Mucosa of stomach (tissue), 1 donor: ENCODE results near the gene NCAPG2.

Experiments used
- H3K27me3 ChIP-seq: one replicate; pipeline ENCODE4 v1.7.0; 2013; ENCODE audit warnings: mild to moderate bottlenecking, low read length; ENCODE audit not compliant: control insufficient read depth, insufficient read depth
- H3K36me3 ChIP-seq: one replicate; pipeline ENCODE4 v1.7.0; 2013; ENCODE audit warnings: low read length; ENCODE audit not compliant: control insufficient read depth, insufficient read depth
- H3K4me1 ChIP-seq: one replicate; pipeline ENCODE4 v1.7.0; 2013; ENCODE audit warnings: mild to moderate bottlenecking, low read length; ENCODE audit not compliant: control insufficient read depth, insufficient read depth
- H3K4me3 ChIP-seq: one replicate; pipeline ENCODE4 v1.7.0; 2013; ENCODE audit warnings: low read length
- H3K9ac ChIP-seq: one replicate; pipeline ENCODE4 v1.7.0; 2013; ENCODE audit warnings: mild to moderate bottlenecking, low read length, moderate library complexity
- H3K9me3 ChIP-seq: one replicate; pipeline ENCODE4 v1.7.0; 2013; ENCODE audit warnings: mild to moderate bottlenecking, low read length, moderate library complexity; ENCODE audit not compliant: control insufficient read depth
- donor health status: Pancreatic carcinoma.

NCAPG2 gene

DNA sequence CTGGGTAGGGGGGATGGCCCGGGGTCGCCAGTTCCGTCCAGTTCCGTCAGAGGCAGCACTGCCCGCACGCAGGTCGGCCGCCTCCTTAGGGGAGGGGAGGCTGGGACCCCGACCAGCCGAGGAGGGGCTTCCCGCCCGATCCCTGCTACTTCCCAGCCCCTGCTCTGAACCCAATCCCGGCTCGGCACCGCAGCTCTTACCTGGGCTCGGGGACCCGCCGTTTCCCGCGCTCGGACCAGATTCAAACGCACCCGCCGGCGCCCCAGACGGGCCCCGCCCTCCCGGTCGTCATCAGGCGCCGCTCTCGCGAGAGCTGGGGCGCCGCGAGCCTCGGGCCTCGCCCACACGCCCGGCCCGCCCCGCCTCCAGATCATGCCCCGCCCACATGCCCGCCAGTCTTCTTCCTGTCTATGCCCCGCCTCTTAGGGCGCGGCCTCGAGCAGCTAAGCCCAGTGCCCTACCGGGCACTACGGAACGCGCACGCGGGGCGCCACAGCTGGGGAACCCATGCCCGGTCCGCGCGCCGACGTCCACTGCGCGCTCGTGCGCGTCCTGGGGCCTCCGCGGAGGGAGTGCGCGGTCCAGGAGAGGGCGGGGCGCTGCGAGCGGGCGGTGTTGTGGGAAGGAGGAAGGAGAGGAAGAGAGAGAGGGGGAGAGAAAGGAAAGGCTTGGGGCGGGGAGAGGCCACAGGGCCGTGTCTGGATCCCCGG is at the start of gene NCAPG2:
NCAPG2 (minus strand) TSS at position 281 of the 710 bp plus-strand sequence. CDS start 2,905 bp downstream, outside the sequence.
- Histone ChIP-seq H3K36me3 (no peaks in the 10 kb centered on the region), H3K4me3 (peak within 1 kb of the TSS; percentile 78), H3K27me3 (no peaks in the 10 kb centered on the region), H3K9ac (peak within 1 kb of the TSS; percentile 69), H3K4me1 (peaks cover 17% of the 10 kb centered on the region), H3K9me3 (no peaks in the 10 kb centered on the region)

DNA sequence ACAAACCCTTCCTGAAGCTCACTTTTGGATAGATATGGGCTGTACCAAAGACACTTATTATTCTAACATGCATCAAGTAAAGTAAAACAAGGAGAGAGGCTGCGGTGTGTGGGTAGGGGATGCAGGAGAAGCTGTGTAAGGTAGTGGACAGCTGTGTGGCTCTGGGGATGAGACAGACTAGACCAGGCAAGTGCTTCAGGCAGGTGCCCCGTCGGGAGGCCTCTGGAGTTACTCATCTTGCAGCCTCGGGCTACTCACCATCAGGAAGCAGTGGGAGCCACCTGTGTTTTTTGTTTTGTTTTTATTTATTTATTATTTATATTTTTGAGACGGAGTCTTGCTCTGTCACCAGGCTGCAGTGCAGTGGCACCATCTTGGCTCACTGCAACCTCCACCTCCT is 49.3 kb upstream of the NCAPG2 start:
- Histone ChIP-seq H3K36me3 (peaks cover 6% of the 10 kb centered on the region), H3K4me3 (no peak overlapping the region), H3K4me1 (no peaks in the 10 kb centered on the region), H3K9ac (no peak overlapping the region), H3K27me3 (no peaks in the 10 kb centered on the region), H3K9me3 (no peaks in the 10 kb centered on the region)

DNA sequence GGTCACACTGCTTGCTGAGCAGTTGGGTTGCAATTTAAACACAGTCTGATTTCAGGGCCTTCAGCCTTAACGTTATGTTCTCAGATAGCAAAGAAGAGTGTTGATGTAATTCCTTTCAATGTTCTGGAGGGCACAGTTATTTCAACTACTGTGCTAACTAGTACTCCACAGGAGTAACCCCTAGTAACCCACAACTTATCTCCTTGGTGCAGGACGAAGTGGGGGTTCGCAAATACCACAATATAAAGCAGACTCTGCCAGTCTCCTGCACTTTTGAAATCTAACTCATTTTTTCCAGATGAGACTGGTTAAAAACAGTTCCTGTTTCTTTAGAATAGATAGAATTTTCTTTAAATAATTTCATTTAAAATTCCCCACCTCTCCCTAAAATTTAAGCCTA is 47.1 kb upstream of the NCAPG2 start:
- no peaks in the 10 kb centered on the region for H3K27me3 ChIP-seq
- H3K36me3 ChIP-seq = peaks cover 6% of the 10 kb centered on the region
- no peak overlapping the region for H3K4me3 ChIP-seq
- H3K4me1 ChIP-seq = no peaks in the 10 kb centered on the region
- H3K9ac ChIP-seq = no peak overlapping the region
- no peaks in the 10 kb centered on the region for H3K9me3 ChIP-seq

- Histone ChIP-seq H3K36me3 (peaks cover 6% of the 10 kb centered on the region), H3K9ac (no peak overlapping the region), H3K4me1 (no peaks in the 10 kb centered on the region), H3K4me3 (no peak overlapping the region), H3K27me3 (no peaks in the 10 kb centered on the region), H3K9me3 (no peaks in the 10 kb centered on the region)
Observed at GRCh38 chr7:158751199-158751598, 46.6 kb upstream of the NCAPG2 start.

- H3K4me3 ChIP-seq = no peak overlapping the region
- no peaks in the 10 kb centered on the region for H3K4me1 ChIP-seq
- no peak overlapping the region for H3K9ac ChIP-seq
- H3K27me3 ChIP-seq = no peaks in the 10 kb centered on the region
- H3K36me3 ChIP-seq = peaks cover 6% of the 10 kb centered on the region
- no peaks in the 10 kb centered on the region for H3K9me3 ChIP-seq
Observed at GRCh38 chr7:158750702-158751101, 46.1 kb upstream of the NCAPG2 start.

GRCh38 chr7:158749396-158749795 is 44.8 kb upstream of the NCAPG2 start:
- H3K27me3 ChIP-seq = no peaks in the 10 kb centered on the region
- no peaks in the 10 kb centered on the region for H3K36me3 ChIP-seq
- no peaks in the 10 kb centered on the region for H3K9me3 ChIP-seq
- H3K4me3 ChIP-seq = no peak overlapping the region
- no peak overlapping the region for H3K9ac ChIP-seq
- no peaks in the 10 kb centered on the region for H3K4me1 ChIP-seq

GRCh38 chr7:158748335-158748734 is 43.7 kb upstream of the NCAPG2 start:
- Histone ChIP-seq H3K9ac (no peak overlapping the region), H3K27me3 (no peaks in the 10 kb centered on the region), H3K4me3 (no peak overlapping the region), H3K9me3 (no peaks in the 10 kb centered on the region), H3K36me3 (peaks cover 5% of the 10 kb centered on the region), H3K4me1 (no peaks in the 10 kb centered on the region)

DNA sequence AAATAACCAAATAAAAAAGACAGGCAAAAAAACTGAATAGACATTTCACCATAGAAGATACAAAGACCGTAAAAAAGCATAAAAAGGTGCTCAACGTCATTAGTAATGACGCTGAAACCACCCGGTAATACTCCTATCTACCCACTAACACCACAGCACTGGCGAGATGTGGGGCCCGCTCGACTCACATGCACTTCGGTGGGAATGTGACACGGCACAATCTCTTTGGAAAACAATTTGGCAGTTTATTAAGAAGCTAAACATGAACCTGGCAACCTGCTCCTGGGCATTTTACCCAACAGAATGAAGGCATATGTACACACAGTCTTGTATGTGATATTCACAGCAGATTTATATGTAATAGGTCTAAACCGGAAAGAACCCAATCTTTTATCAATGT is 42.8 kb upstream of the NCAPG2 start:
- Histone ChIP-seq H3K4me1 (no peaks in the 10 kb centered on the region), H3K36me3 (peaks cover 5% of the 10 kb centered on the region), H3K4me3 (no peak overlapping the region), H3K9me3 (no peaks in the 10 kb centered on the region), H3K27me3 (no peaks in the 10 kb centered on the region), H3K9ac (no peak overlapping the region)

- Histone ChIP-seq H3K4me1 (no peaks in the 10 kb centered on the region), H3K27me3 (no peaks in the 10 kb centered on the region), H3K36me3 (peaks cover 5% of the 10 kb centered on the region), H3K4me3 (no peak overlapping the region), H3K9ac (no peak overlapping the region), H3K9me3 (no peaks in the 10 kb centered on the region)
Observed at GRCh38 chr7:158746957-158747356, 42.4 kb upstream of the NCAPG2 start.

GRCh38 chr7:158745057-158745715 is 40.6 kb upstream of the NCAPG2 start:
- H3K9ac ChIP-seq = no peak overlapping the region
- H3K9me3 ChIP-seq = no peaks in the 10 kb centered on the region
- peaks cover 10% of the 10 kb centered on the region for H3K36me3 ChIP-seq
- no peaks in the 10 kb centered on the region for H3K27me3 ChIP-seq
- no peak overlapping the region for H3K4me3 ChIP-seq
- peaks cover 14% of the 10 kb centered on the region for H3K4me1 ChIP-seq

DNA sequence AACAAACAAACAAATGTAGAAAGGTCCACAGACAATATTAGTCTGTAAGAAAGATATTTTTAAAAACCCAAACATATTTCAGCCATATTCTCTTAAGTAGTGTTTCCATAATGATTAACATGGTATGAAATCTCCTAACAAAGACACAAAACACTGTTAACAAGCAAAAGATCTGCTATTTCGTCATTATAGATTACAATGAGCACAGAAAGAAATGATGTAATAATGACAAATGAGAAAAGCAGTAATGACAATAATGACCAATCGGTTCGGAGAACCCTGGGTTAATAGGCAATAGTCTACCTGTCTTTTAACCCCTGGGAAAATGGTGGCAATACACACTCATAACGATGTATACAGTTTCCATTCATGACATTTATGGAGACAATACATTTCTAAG is 39.5 kb upstream of the NCAPG2 start:
- no peak overlapping the region for H3K4me3 ChIP-seq
- H3K4me1 ChIP-seq = peaks cover 20% of the 10 kb centered on the region
- no peaks in the 10 kb centered on the region for H3K9me3 ChIP-seq
- no peak overlapping the region for H3K9ac ChIP-seq
- no peaks in the 10 kb centered on the region for H3K27me3 ChIP-seq
- H3K36me3 ChIP-seq = peaks cover 10% of the 10 kb centered on the region

- Histone ChIP-seq H3K9me3 (no peaks in the 10 kb centered on the region), H3K9ac (no peak overlapping the region), H3K4me3 (no peak overlapping the region), H3K4me1 (peaks cover 20% of the 10 kb centered on the region), H3K27me3 (no peaks in the 10 kb centered on the region), H3K36me3 (peaks cover 10% of the 10 kb centered on the region)
Observed at GRCh38 chr7:158743219-158743618, 38.6 kb upstream of the NCAPG2 start.
